Measurements from ENCODE around the gene FZD4. TPM values are rescaled to one million over a fixed set of nuclear protein-coding genes. Genes with fewer than 3 reads are reported as not detected.
A peak's percentile ranks its signal among the peaks of the same experiment; 100 is the strongest.

FZD4 gene
- total RNA-seq, 1 donor from 2014 or later = 47.1 TPM

GRCh38 chr11:86931548-86932258, 23.5 kb downstream of the FZD4 start:
- intact Hi-C loops (cut with DNase I) = no loop called here
- Histone ChIP-seq H3K4me1 (peaks cover 47% of the 10 kb centered on the region), H3K36me3 (no peaks in the 10 kb centered on the region), H3K4me3 (no peak overlapping the region), H3K9me3 (no peaks in the 10 kb centered on the region), H3K27ac (peak overlapping the region; percentile 64), H3K27me3 (no peaks in the 10 kb centered on the region)
- TF ChIP-seq POLR2A (IDR thresholded peaks at IDR 0.05) (no peak), POLR2AphosphoS5 (IDR thresholded peaks at IDR 0.05; ENCODE audit: insufficient read depth in 1 of 2, low read depth in 1 of 2) (no peak), CTCF (IDR thresholded peaks at IDR 0.05) (no peak)
- no peak for DNase-seq (ENCODE audit: extremely low spot score in 2 of 2)

- TF ChIP-seq POLR2A (IDR thresholded peaks at IDR 0.05) (no peak), CTCF (IDR thresholded peaks at IDR 0.05) (no peak), POLR2AphosphoS5 (IDR thresholded peaks at IDR 0.05; ENCODE audit: insufficient read depth in 1 of 2, low read depth in 1 of 2) (no peak)
- H3K27ac ChIP-seq = peak overlapping the region; percentile 64
- H3K36me3 ChIP-seq = no peaks in the 10 kb centered on the region
- H3K4me1 ChIP-seq = peaks cover 47% of the 10 kb centered on the region
- no peak for DNase-seq (ENCODE audit: extremely low spot score in 2 of 2)
- intact Hi-C loops (cut with DNase I) = no loop called here
- H3K9me3 ChIP-seq = no peaks in the 10 kb centered on the region
- no peak overlapping the region for H3K4me3 ChIP-seq
- no peaks in the 10 kb centered on the region for H3K27me3 ChIP-seq
Observed at GRCh38 chr11:86930957-86931547, 24.1 kb downstream of the FZD4 start.

- Histone ChIP-seq H3K4me1 (peaks cover 22% of the 10 kb centered on the region), H3K9me3 (no peaks in the 10 kb centered on the region), H3K27me3 (no peaks in the 10 kb centered on the region), H3K36me3 (no peaks in the 10 kb centered on the region), H3K4me3 (no peak overlapping the region), H3K27ac (no peak overlapping the region)
- no peak for TF ChIP-seq POLR2A (IDR thresholded peaks at IDR 0.05)
- TF ChIP-seq POLR2AphosphoS5 (IDR thresholded peaks at IDR 0.05; ENCODE audit: insufficient read depth in 1 of 2, low read depth in 1 of 2) = no peak
- TF ChIP-seq CTCF (IDR thresholded peaks at IDR 0.05) = no peak
- DNase-seq (ENCODE audit: extremely low spot score in 2 of 2) = no peak
- intact Hi-C loops (cut with DNase I) = no loop called here
Observed at GRCh38 chr11:86926975-86927374, 28.2 kb downstream of the FZD4 start.

GRCh38 chr11:86923999-86924766, 31.0 kb downstream of the FZD4 start:
- no peak for TF ChIP-seq POLR2A (IDR thresholded peaks at IDR 0.05)
- TF ChIP-seq CTCF (IDR thresholded peaks at IDR 0.05) = no peak
- TF ChIP-seq POLR2AphosphoS5 (IDR thresholded peaks at IDR 0.05; ENCODE audit: insufficient read depth in 1 of 2, low read depth in 1 of 2) = no peak
- H3K27ac ChIP-seq = peak overlapping the region; percentile 36
- H3K4me3 ChIP-seq = no peak overlapping the region
- no peaks in the 10 kb centered on the region for H3K36me3 ChIP-seq
- no peaks in the 10 kb centered on the region for H3K9me3 ChIP-seq
- no peak for DNase-seq (ENCODE audit: extremely low spot score in 2 of 2)
- intact Hi-C loops (cut with DNase I) = no loop called here
- peaks cover 23% of the 10 kb centered on the region for H3K4me1 ChIP-seq
- no peaks in the 10 kb centered on the region for H3K27me3 ChIP-seq
